DOHH2 (cell line): Measurements from ENCODE around the gene TMEM127.

ENCODE experiments used
- EZH2phosphoT487 ChIP-seq: fragments of 200-600 bp; sonication (generic); IDR thresholded peaks from 2 replicates; pipeline ENCODE4 v1.6.1; 2017; ENCODE audit warnings: borderline replicate concordance, mild to moderate bottlenecking, antibody characterized with exemption, low read length, moderate library complexity, mixed read lengths
- TF ChIP-seq, protein P1 (sequence below): fragments of 200-600 bp; sonication (generic); IDR thresholded peaks from one replicate; pipeline ENCODE4 v1.5.1; 2014; ENCODE audit warnings: antibody characterized with exemption, mild to moderate bottlenecking, low read depth, low read length; ENCODE audit not compliant: poor library complexity, severe bottlenecking

DNA sequence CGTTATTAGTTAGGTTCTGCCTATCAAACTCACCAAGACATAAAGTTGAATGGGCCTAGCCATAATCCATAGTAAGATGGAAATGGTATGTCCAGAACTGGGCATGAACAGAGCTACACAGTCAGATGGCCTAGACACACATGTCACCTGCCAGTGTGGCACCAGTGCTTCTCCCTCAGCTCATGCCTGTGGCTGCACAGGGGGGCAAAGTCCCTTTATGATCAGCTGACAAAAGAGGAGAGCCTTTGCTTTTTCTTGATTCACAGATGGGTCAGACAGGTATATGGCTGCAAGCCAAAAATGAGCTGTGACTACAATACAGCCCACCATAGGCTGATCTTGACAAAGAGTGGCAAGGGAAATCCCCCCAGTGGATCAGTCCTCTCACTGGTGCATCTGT lies 28.9 kb downstream of the TMEM127 start:
- TF ChIP-seq, protein P1, sequence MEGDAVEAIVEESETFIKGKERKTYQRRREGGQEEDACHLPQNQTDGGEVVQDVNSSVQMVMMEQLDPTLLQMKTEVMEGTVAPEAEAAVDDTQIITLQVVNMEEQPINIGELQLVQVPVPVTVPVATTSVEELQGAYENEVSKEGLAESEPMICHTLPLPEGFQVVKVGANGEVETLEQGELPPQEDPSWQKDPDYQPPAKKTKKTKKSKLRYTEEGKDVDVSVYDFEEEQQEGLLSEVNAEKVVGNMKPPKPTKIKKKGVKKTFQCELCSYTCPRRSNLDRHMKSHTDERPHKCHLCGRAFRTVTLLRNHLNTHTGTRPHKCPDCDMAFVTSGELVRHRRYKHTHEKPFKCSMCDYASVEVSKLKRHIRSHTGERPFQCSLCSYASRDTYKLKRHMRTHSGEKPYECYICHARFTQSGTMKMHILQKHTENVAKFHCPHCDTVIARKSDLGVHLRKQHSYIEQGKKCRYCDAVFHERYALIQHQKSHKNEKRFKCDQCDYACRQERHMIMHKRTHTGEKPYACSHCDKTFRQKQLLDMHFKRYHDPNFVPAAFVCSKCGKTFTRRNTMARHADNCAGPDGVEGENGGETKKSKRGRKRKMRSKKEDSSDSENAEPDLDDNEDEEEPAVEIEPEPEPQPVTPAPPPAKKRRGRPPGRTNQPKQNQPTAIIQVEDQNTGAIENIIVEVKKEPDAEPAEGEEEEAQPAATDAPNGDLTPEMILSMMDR, result no peak
- no peak for TF ChIP-seq EZH2phosphoT487
